ENCODE data around the gene COX7A2.

- TF ChIP-seq CTCF (optimal IDR thresholded peaks at IDR 0.05 in 1 of 3, IDR thresholded peaks at IDR 0.05 in 1 of 3, conservative IDR thresholded peaks at IDR 0.05 in 1 of 3; ENCODE audit: extremely low read depth in 1 of 3, insufficient read depth in 2 of 3, low read length in 3 of 3) = no peak
- no peak for TF ChIP-seq EZH2 (IDR thresholded peaks at IDR 0.05; ENCODE audit: low read length)
These were observed 24.8 kb upstream of the COX7A2 start for GRCh38 chr6:75268121-75268987.

All from keratinocyte (primary cell).